ENCODE data around the gene NF1.

DNA sequence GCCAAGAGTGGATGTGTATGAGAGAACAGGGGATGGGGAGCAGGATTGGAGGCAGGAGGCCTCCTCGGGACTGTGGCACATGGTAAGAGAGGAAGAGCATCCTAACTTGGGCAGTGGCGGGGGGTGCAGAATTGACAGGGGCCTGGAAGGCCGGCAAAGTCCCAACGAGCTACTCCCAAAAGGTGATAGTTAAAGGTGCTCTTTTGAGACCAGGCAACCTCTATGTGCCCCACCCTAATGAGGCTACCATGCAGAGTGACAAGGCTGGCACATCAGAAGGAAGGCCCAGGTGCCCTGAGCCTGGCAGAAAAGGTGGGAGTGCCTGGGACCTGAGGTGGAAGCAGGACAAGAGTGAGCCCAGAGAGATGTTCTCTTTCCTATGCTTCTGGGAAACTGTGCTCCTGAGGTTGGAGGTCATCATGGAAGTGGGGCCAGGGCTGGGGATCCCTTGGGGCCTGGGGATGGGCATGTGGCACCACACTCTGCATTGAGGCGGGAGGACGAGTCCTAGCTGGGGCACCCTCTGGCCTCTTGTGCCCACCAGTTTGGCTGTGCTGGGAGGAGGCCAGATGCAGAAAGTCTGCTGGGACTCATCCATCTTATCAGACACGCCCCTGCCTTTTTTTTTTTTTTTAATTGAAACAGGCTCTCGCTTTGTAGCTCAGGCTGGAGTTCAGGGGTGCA is 302.6 kb downstream of the NF1 start:
- TF ChIP-seq POLR2A (IDR thresholded peaks at IDR 0.05) = no peak
- TF ChIP-seq, protein P1, sequence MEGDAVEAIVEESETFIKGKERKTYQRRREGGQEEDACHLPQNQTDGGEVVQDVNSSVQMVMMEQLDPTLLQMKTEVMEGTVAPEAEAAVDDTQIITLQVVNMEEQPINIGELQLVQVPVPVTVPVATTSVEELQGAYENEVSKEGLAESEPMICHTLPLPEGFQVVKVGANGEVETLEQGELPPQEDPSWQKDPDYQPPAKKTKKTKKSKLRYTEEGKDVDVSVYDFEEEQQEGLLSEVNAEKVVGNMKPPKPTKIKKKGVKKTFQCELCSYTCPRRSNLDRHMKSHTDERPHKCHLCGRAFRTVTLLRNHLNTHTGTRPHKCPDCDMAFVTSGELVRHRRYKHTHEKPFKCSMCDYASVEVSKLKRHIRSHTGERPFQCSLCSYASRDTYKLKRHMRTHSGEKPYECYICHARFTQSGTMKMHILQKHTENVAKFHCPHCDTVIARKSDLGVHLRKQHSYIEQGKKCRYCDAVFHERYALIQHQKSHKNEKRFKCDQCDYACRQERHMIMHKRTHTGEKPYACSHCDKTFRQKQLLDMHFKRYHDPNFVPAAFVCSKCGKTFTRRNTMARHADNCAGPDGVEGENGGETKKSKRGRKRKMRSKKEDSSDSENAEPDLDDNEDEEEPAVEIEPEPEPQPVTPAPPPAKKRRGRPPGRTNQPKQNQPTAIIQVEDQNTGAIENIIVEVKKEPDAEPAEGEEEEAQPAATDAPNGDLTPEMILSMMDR (IDR thresholded peaks at IDR 0.05) = no peak
